CD4-positive, alpha-beta T cell treated with Interferon gamma for 1 hour (primary cell): ENCODE results near the gene MAP3K1.
"Not testable (repeated sequence)": the region's sequence is repeated elsewhere in the genome, so short reads cannot be mapped to it uniquely, and the experiment has no call there.

Source experiments
- DNase-seq: peaks from one replicate; pipeline ENCODE4 v3.0.0-alpha.2; 2020

Gene MAP3K1

GRCh38 chr5:56816546-56817081, 1.3 kb downstream of the MAP3K1 start:
- peak; percentile 49 for DNase-seq

DNA sequence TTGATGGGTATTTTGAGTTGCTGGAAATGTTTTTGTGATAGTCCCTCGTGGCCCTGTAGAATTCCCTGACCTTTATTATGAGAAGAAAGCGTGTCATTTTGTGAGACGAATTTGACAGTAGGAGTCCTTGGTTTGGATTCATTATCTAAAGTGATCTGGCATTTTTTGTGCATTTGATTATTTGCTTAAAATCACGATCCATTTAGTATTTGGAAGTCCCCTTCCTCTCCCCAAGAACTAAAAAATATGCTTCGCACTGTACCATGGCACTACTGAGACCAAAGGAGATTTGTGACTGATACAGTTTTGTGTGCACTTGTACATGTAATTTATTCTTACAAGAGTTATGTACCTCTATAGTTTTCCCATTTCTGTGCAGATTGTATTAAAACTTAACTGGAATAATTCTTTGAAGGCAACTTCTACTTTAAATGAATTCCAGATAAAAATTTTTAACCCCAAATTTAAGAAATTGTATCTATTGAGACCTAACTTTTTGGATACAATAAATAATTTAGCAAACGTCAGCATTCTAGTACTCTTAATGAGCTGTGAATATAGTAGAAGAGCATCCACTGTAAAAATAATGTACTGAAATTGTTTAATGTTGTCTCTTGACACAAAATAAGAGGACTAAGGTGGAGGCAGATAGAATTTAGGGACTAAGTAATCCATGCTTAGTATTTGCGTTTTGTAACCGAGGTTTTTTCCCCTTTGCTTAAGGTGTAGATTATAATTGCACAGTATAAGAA, 2.1 kb downstream of the MAP3K1 start:
- no peak for DNase-seq

GRCh38 chr5:56818450-56819037, 3.2 kb downstream of the MAP3K1 start:
- no peak for DNase-seq

GRCh38 chr5:56819060-56819881, 3.9 kb downstream of the MAP3K1 start:
- DNase-seq = no peak

- DNase-seq = not testable (repeated sequence)
These were observed 6.5 kb downstream of the MAP3K1 start for GRCh38 chr5:56821868-56822267.

DNA sequence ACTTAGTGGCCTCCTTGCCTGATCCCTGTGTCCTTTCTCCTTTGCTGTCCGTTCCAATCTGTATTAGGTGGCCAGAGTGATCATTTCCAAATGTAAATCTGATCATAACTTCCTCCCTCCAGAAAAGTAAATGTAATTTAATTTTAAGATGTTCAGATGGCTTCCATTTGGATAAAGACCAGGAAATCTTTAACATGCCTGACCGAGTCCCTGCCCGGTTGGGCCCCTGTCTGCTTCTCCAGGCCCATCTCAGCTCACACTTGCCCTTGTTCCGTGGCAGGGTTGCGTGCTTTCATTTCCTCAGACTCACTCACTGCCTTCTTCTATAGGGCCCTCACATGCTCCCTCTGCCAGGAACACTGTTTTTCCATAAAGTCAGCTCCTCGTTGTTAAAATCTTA, 7.6 kb downstream of the MAP3K1 start:
- no peak for DNase-seq

DNA sequence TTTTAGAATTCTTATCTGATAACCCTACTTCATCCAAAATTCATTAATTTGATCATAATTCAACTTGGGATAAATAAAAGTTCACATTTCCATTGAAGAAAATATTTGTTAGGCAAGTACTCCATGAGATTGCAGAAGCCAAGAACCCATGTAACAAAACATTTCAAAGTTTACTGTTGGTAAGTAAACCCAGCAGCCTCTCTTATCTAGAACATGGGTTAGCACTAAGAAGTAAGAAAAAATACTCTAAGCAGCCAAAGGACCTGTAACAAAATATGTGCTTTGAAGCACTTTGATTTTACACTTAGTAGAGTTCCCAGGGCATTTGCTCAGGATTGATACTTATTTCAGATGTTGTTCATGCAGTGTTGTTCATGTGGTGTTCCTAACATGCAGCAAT, 8.7 kb downstream of the MAP3K1 start:
- DNase-seq = no peak

DNA sequence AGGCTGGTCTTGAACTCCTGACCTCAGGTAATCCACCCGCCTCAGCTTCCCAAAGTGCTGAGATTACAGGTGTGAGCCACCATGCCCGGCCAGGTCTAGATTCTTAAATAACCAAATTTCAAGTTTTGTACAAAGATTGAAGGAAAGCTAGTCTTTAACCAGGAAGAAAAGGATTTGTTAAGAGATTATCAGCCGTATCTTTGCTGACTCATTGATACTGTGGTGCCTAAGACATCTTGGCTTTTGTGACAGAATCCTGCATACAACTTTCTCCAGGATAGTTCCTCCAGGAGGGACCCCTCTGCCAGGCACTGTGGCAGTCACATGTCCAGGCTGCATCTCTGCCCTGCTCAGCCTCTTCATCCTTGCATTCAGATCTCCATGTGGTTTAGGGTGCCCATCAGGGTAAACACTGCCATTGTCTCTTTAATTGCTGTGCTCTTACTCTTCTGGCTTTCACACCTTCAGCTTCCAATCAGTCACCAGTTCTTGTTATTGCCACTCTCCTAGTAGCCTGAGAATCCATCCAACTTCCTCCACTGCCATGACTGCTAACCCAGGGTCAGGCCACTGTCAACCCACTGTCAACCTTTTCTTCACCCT, 10.0 kb downstream of the MAP3K1 start:
- DNase-seq = no peak

- DNase-seq = no peak
These were observed 11.7 kb downstream of the MAP3K1 start for GRCh38 chr5:56827049-56827448.

DNA sequence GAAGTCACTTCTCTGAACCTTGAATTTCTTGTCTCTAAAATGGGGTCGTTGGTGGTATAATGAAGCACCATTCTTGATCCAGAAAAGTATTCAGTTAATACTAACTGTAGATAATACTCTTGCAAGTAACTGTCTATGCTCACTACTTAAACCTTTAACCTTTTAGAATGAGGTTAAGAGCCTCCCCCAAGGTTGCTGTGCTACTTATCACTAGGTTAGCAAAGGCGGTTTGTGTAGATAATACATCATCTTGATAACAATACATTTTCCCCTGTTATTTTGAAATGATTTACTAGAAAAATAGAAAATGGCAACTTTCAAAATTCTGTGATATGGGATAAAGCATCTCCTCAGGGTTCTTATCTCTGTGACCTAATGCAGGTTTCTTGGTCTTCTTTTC, 12.6 kb downstream of the MAP3K1 start:
- no peak for DNase-seq

GRCh38 chr5:56829137-56829908, 14.0 kb downstream of the MAP3K1 start:
- peak; percentile 68 for DNase-seq

- DNase-seq = no peak
These were observed 16.4 kb downstream of the MAP3K1 start for GRCh38 chr5:56831773-56832172.

DNA sequence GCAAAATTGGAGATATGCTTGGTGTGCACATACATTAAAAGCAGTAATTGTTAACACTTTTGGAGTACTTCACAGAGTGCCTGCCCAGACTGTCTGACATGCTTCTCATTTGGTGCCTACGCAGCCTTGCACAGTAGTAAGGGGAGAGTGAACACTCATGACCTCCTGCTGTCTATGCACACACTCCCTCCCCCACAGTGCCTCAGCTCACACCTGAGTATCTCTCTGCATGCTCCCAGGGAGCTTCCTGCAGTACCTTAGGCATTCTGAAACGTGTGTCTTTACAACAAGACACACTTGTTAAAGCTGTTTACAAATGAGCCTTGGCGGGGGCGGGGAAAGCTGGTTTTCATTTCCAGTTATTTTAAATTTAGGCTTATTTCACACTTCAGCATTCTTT, 18.0 kb downstream of the MAP3K1 start:
- DNase-seq = no peak

GRCh38 chr5:56837381-56837780, 22.0 kb downstream of the MAP3K1 start:
- DNase-seq = no peak

DNA sequence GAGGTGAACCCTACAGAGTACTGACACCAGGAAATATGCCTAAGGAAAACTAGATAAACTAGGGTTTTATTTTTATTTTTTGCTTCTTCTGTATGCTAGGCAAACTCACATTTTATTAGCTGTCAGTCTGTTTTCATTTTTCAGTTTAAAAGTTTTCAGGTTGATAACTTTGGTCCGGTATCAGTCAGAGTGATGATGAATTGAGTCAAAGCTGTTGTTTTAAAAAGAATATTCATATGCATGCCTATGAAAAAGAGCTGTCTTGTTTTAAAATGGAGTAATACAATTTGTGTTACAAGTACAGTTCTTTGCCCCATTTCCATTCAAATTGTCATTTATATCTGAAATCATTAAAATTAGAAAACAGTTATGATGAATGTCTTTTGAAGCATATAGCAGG, 22.6 kb downstream of the MAP3K1 start:
- DNase-seq = no peak

DNA sequence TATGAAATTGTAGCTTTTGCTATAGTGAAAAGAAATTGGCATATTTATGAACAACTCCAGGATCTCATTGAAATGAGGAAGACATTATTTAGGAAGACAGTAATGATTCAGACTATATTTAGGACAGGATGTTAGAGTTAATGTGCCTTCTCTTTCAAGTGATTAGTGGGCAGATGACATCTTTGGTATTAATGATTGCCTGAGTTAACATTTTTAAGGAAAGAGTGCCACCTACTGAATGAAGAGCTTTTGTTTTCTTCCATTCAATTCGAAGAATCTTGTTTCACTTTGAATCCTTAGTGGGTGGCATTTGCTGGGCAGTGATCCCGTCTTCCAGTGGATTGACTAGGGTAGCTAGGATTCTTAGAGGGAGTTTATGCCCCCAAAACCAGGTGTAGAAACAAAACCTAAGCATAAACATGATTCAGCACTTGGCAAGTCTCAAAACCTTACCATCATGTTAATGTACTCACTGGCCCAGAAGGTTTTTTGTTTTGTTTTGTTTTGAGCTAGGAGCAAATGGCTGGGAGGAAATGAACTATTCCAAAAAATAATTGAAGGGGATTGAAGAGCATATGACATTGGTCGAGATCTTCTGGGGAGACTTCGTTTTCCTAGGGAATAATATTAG, 23.2 kb downstream of the MAP3K1 start:
- no peak for DNase-seq

DNA sequence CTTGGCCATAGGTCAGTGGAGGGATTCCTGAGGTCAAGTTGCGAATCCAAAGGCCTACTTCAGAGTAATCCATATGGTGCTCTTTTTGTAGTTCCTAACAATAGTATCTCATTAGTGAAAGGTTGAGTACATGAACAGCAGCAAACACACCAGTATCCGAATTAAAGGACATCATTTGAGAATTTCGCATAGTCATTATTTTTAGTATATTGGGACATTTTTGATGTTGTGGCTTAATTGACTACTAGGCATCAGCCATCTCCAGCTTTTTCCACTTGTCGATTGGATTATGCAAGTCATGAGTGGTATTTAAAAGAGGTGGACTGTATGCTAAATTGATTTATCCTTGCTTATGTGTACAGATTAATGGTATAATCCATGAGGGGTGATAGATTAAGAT, 23.7 kb downstream of the MAP3K1 start:
- DNase-seq = no peak

- DNase-seq = no peak
These were observed 25.2 kb downstream of the MAP3K1 start for GRCh38 chr5:56840597-56840996.

DNA sequence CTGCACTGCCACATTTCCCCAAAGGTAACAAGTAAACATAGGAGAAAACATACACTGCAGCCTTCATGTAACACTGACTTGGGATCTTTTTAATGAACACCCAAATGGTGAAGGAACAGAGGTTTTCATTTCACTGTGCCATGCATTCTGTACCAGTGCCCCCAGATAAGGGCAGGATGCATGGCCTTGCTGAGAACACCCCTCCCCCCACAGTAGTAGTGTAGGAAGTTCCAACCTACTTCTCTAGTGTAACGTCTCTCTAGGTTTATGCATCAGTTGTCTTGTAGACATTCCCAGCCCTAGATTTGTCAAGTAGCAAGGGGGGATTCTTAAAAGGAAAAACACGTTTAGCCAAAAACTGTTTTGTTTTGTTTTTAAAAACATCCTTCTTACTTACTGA, 29.9 kb downstream of the MAP3K1 start:
- no peak for DNase-seq

DNA sequence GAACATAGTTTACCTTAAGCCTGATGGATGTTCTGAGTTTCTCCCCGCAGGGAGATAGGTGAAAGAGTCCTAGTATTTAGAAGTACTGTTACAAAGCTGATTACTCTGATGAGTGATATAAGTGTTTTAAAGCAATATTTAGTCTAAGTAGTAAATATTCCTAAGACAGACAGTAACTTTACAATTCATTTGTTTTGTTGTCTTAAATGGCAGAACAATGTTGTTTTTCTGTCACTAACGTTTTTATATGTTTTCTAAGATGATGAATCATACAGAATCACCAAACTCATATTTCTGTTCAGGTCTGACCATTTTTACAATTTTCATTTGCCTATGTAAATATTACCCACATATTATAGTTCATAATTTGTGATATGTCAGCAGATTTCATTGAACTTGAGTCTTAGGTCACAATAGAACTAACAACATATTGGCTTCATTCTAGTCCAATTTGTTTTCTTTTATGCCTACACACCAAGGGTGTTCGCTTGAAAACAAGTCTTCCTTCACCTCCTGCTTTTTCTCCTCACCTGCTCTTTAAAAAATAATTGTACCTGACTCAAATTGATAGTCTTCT, 30.6 kb downstream of the MAP3K1 start:
- no peak for DNase-seq

DNA sequence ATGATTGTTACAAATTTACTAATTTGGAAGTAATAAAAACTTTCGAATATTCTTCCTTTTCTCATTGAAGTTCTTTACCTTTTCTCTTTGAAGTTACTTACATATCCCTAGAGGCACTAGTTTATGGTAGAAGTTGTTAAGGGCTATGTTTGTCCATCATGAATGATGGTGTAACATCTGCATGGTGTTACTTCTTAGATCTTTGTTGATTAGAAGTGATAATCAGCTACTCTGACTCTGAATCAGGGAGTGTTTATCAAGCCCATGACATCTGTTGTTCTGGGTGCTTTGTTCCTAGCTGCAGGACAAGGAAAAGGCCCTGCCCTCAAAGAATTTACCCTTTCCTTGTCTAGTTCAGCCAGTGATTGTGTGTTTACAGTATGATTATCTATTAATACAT, 32.9 kb downstream of the MAP3K1 start:
- no peak for DNase-seq

DNA sequence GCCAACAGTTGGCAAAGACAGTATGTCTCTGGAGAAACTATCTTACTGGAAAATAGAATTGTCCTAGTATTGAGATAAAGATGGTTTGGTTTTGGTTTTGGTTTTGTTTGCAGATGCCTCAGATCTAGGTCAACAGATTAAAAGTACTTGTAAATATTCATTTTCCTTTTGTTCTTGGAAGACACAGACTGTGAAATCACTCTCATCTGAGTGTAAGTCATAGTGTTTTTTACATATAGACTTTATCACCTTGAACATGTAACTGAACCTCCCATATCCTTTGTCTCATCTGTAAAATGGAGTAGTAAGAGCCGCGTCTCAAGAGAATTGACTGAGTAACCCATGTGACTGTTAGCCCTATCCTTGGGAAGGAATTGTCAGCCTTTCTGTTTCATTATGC, 34.3 kb downstream of the MAP3K1 start:
- no peak for DNase-seq
